GM12865 (cell line): ENCODE measurements around the gene PLEKHG4.
A peak's percentile ranks its signal among the peaks of the same experiment; 100 is the strongest.

Source experiments
- DNase-seq: peaks from one replicate; pipeline ENCODE4 v3.0.0; 2010; ENCODE audit warnings: low read depth
- H3K4me3 ChIP-seq: 2 replicates; pipeline ENCODE4 v1.5.1; 2011; ENCODE audit warnings: mild to moderate bottlenecking, low read depth, low read length, control low read depth
- CTCF ChIP-seq: IDR thresholded peaks from 2 replicates; pipeline ENCODE4 v1.5.1; 2011; ENCODE audit warnings: low read length, control low read depth, low read depth, inconsistent platforms; ENCODE audit not compliant: insufficient read depth; ENCODE audit errors: missing control alignments

The PLEKHG4 gene

GRCh38 chr16:67257486-67258160 lies 21.7 kb upstream of the PLEKHG4 start:
- TF ChIP-seq CTCF = no peak
- no peak overlapping the region for H3K4me3 ChIP-seq
- no peak for DNase-seq

- no peak for DNase-seq
- no peak for TF ChIP-seq CTCF
- H3K4me3 ChIP-seq = no peak overlapping the region
Measured at GRCh38 chr16:67258161-67258835, 21.0 kb upstream of the PLEKHG4 start.

GRCh38 chr16:67259705-67260104 lies 19.6 kb upstream of the PLEKHG4 start:
- H3K4me3 ChIP-seq = no peak overlapping the region
- no peak for TF ChIP-seq CTCF
- DNase-seq = no peak

- H3K4me3 ChIP-seq = no peak overlapping the region
- peak; percentile 62 for TF ChIP-seq CTCF
- DNase-seq = peak; percentile 70
Measured at GRCh38 chr16:67260426-67261063, 18.8 kb upstream of the PLEKHG4 start.

- TF ChIP-seq CTCF = no peak
- DNase-seq = no peak
- no peak overlapping the region for H3K4me3 ChIP-seq
Measured at GRCh38 chr16:67263201-67263600, 16.1 kb upstream of the PLEKHG4 start.

- TF ChIP-seq CTCF = peak; percentile 17
- DNase-seq = no peak
Measured at GRCh38 chr16:67264277-67264676, 15.1 kb upstream of the PLEKHG4 start.

More at GRCh38 chr16:67264277-67264676, 15.1 kb upstream of the PLEKHG4 start:
- no peak overlapping the region for H3K4me3 ChIP-seq
